WI38 (cell line): ENCODE results near the gene TOR3A.

Experiments
- H3K4me3 ChIP-seq: 2 replicates; pipeline ENCODE4 v1.5.1; 2011; ENCODE audit warnings: low read depth, mild to moderate bottlenecking, control low read depth, low read length
- CTCF ChIP-seq: IDR thresholded peaks from 2 replicates; pipeline ENCODE4 v1.5.1; 2012; ENCODE audit warnings: low read depth, mild to moderate bottlenecking, control low read depth, low read length

TOR3A gene

DNA sequence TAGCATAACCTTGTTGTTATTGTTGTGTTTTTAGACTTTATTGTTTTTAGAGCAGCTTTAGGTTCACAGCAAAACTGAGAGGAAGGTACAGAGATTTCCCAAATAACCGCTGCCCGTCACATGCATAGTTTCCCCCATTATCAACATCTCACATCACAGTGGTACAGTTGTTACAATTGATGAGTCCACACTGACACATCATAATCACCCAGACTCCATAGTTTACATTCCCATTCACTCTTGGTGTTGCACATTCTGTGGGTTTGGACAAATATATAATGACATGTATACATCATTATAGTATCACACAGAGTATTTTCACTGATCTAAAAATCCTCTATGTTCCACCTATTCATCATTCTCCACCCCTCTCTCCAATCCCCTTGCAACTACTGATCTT, 25.9 kb upstream of the TOR3A start:
- TF ChIP-seq CTCF = no peak
- H3K4me3 ChIP-seq = no peak overlapping the region

DNA sequence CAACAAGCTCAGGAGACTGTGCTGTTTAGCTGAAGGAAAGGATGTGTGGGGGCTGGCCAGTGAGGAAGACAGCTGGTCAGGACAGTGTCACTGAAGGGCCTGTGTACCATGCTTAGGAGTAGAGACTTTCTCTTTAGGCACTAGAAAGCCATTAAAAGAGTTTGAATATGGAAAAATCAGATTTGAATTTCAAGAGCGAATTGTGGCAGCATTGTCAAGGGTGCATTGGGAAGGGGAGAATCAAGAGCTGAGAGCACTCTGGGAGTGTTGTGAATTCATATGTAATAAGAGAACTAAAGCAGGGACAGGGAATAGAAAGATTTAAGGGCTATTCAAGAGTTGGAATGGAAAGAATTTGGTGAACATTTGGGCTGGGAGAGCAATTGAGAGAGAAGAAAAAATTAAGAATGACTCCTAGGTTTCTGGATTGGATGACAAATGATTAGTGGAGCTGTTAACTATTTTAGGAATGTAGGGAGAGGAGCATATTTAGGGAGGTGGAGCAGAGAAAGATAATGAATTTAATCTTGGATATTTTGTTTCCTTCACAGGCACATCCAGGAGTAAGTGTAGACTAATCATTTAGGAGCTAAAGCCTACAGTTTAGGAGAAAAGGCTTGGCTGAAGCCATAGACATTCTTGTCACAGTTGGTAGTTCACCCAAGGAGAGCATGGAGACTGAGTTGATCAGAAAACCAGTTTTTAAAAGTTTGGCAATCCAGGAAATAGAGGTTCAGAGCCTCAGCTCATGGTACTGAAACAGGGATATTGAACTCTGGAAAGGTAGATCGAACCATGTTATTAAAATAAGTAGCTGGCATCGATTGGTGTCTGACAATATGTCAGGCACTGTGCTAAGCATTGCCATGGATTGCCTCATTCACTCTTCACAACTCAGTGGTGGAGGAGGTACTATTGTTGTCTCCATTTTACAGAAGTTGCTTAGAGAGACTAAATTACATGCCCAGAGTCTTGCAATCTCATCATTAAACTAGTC, 23.1 kb upstream of the TOR3A start:
- no peak for TF ChIP-seq CTCF
- H3K4me3 ChIP-seq = no peak overlapping the region

DNA sequence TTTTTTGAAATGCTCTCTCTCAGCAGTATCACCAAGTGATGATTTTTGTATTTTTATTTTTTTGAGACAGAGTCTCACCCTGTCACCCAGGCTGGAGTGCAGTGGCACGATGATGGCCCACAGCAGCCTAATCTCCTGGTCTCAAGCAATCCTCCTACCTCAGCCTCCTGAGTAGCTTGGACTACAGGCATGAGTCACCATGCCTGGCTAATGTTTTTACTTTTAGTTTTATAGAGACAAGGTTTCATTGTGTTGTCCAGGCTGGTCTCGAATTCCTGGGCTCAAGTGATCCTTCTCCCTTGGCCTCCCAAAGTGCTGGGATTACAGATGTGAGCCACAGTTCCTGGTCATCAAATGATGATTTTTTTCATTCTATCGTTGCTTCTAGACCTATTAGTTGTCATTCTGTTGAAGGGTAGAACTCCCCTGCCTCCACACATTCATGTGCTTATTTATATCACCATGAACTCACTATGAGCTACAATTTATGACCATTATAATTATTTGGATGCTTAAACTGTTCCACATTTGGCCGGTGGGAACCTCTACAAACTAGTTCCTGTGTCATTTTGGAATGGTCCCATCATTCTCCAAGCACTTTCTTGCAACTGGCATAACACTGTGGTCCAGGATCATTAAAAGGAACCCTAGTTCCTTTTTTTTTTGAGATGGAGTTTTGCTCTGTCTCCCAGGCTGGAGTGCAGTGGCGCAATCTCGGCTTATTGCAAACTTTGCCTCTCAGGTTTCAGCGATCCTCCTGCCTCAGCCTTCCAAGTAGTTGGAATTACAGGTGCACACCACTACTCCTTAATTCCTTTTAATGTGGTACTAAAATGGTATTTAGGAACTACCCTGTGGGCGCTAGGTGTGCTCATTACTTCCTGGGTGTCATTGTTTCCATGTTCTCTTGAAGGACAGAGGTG, 20.2 kb upstream of the TOR3A start:
- TF ChIP-seq CTCF = no peak
- no peak overlapping the region for H3K4me3 ChIP-seq

- no peak for TF ChIP-seq CTCF
- no peak overlapping the region for H3K4me3 ChIP-seq
Observed at GRCh38 chr1:179066471-179066870, 15.4 kb upstream of the TOR3A start.

DNA sequence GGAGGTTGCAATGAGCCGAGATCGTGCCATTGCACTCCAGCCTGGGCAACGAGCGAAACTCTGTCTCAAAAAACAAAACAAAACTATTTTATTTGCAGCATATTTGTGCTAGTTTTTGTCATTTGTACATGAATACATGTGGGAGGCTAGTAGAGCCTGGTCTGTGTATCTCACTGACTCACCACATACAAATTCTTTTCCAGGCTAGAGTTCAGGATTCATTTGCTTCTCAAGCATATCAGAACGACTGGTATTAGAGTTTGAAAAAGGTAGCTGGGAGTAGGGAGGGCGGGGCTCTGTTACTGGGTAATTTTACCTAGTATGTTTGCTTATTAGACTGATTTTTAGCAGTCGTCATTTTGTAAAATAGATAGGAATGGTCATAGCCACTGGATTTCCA, 4.5 kb upstream of the TOR3A start:
- no peak overlapping the region for H3K4me3 ChIP-seq
- TF ChIP-seq CTCF = no peak

DNA sequence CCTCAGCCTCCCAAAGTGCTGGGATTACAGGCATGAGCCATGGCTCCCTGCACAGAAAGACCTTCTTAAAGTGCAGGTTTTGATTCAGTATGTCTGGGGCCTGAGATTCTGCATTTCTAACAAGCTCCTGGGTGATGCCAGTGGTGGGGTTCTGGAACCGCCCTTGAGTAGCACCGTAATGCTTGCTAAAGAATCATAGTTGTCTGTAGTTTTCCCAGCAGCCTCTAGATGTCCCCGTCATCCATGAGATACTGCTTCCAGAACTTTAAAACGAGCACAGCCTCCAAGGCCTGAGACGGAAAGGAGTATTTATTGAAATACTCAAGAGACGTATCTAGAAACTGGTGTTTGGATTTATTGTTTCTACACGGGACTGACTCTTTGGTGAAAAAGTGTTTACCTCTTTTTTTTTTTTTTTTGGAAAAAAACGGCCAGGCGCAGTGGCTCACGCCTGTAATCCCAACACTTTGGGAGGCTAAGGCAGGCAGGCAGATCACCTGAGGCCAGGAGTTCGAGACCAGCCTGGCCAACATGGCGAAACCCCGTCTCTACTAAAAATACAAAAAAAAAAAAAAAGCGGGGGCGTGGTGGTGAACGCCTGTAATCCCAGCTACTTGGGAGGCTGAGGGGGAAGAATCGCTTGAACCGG, 2.6 kb upstream of the TOR3A start:
- TF ChIP-seq CTCF = peak; percentile 66

More for the DNA sequence above, 2.6 kb upstream of the TOR3A start:
- H3K4me3 ChIP-seq = no peak overlapping the region
